ENCODE data around the gene ADGRD1.

ADGRD1 gene

GRCh38 chr12:130925666-130926015, 28.1 kb upstream of the ADGRD1 start:
- no peak for TF ChIP-seq CTCF (IDR thresholded peaks at IDR 0.05; ENCODE audit: low read length, missing control alignments)
- H3K4me3 ChIP-seq (replicated peaks; ENCODE audit: low read depth, low read length) = no peak overlapping the region

GRCh38 chr12:130929363-130929762, 24.3 kb upstream of the ADGRD1 start:
- DNase-seq (ENCODE audit: low read depth) = no peak
- TF ChIP-seq CTCF (IDR thresholded peaks at IDR 0.05; ENCODE audit: low read length, missing control alignments) = no peak
- H3K4me3 ChIP-seq (replicated peaks; ENCODE audit: low read depth, low read length) = no peak overlapping the region

More at GRCh38 chr12:130925666-130926015, 28.1 kb upstream of the ADGRD1 start:
- DNase-seq (ENCODE audit: low read depth) = peak; percentile 16

GRCh38 chr12:130932061-130932930, 21.4 kb upstream of the ADGRD1 start:
- DNase-seq (ENCODE audit: low read depth) = no peak
- no peak overlapping the region for H3K4me3 ChIP-seq (replicated peaks; ENCODE audit: low read depth, low read length)
- TF ChIP-seq CTCF (IDR thresholded peaks at IDR 0.05; ENCODE audit: low read length, missing control alignments) = no peak

- no peak for DNase-seq (ENCODE audit: low read depth)
- no peak overlapping the region for H3K4me3 ChIP-seq (replicated peaks; ENCODE audit: low read depth, low read length)
- no peak for TF ChIP-seq CTCF (IDR thresholded peaks at IDR 0.05; ENCODE audit: low read length, missing control alignments)
These were observed 20.3 kb upstream of the ADGRD1 start for GRCh38 chr12:130933269-130933995.

GRCh38 chr12:130934753-130935152, 19.0 kb upstream of the ADGRD1 start:
- TF ChIP-seq CTCF (IDR thresholded peaks at IDR 0.05; ENCODE audit: low read length, missing control alignments) = no peak
- no peak overlapping the region for H3K4me3 ChIP-seq (replicated peaks; ENCODE audit: low read depth, low read length)
- DNase-seq (ENCODE audit: low read depth) = no peak

- DNase-seq (ENCODE audit: low read depth) = no peak
- H3K4me3 ChIP-seq (replicated peaks; ENCODE audit: low read depth, low read length) = no peak overlapping the region
- TF ChIP-seq CTCF (IDR thresholded peaks at IDR 0.05; ENCODE audit: low read length, missing control alignments) = no peak
These were observed 17.1 kb upstream of the ADGRD1 start for GRCh38 chr12:130936561-130936960.

Measured in fibroblast of pulmonary artery (primary cell).